ENCODE measurements around the gene TMEM238.
A peak's percentile ranks its signal among the peaks of the same experiment; 100 is the strongest.

TMEM238 gene

DNA sequence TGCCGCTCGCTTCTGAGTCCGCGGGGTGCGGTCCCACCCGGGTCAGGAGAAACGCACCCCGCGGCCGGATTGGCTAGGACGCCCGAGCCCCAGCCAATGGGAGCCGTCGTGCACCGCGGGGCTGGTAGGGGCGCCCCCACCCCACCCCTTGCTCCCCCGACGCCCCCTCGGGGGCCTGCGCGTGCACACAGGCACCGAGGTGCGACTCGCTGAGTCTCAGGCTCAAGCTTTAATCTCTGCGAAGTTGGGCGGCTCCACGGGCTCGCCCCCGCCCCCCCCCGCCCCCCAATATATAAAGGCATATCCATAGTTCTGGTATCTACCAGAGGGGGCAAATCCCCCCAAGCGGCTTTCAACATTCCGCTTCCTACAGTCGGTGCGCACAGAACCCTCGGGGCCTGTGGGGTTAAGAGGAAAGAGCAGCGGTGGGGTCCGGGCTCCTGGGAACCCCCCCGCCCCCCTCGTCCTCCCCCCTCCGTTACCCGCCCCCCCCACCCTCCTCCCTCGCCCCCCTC, 29.3 kb downstream of the TMEM238 start, which contains the start of gene COX6B2:
COX6B2 (minus strand) TSS at position 22 of the 515 bp plus-strand sequence. CDS start 198 bp downstream, outside the sequence.
- DNase-seq = no peak

DNA sequence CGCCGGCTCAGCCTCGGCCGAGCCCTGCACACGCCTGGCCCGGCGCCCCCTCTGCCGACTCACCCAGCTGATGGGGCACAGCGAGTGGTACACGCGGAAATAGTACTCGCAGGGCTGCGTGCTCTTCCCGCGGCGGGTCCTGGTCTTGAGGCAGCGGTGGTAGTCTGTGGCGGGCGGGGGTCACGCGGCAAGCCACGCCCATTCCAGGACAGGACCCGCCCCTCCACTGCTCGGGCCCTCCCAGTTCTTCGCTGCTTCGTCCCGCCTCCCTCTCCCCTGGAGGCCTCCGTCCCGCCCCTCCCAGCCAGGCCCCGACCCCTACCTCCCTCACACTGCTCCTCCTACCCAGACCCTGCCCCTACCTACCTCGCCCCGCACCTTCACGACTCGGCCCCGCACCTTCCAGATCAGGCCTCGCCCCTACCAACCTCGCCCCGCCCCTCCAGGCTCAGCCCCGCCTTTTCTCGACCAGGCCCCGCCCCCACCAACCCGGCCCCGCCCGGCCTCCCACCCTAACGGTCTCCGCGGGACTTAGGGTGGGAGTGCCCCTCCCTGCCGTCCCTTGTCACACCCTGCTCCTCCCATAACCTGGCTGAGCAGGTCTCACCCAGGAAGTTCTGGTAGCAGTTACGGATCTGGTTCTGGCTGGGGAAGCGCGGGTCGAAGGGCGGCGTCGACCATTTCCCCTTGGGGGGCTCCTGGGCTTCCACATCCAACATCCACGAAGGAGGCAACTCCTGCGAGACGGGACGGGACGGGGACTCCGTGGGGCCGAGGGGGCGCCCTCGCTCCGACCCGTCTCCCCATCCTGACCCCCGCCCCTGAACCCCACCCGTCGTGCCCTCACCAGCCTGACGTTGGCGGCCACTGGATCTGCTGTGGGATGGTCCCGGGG, 30.0 kb downstream of the TMEM238 start:
- peak; percentile 26 for DNase-seq

DNA sequence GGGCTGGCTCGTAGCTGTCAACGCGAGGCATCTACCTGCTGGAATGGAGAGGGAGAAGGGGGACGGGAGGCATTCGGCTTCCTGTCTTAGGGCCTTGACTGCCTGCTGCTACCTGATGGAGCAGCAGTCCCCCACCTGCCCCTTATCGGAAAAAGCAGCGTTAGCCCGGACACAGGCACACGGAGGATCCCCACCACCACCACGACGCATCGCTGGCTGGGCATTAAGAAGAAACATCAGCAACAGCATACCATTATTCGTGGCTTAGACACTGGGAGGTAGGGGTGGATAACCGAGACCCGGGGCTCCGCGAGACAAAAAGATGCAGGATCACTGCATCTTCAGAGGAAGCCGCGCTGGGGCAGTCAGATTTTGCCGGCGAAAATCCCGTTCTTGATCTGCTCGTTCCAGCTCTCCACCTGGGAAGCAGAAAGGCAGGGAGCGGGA, 30.7 kb downstream of the TMEM238 start:
- DNase-seq = no peak

DNA sequence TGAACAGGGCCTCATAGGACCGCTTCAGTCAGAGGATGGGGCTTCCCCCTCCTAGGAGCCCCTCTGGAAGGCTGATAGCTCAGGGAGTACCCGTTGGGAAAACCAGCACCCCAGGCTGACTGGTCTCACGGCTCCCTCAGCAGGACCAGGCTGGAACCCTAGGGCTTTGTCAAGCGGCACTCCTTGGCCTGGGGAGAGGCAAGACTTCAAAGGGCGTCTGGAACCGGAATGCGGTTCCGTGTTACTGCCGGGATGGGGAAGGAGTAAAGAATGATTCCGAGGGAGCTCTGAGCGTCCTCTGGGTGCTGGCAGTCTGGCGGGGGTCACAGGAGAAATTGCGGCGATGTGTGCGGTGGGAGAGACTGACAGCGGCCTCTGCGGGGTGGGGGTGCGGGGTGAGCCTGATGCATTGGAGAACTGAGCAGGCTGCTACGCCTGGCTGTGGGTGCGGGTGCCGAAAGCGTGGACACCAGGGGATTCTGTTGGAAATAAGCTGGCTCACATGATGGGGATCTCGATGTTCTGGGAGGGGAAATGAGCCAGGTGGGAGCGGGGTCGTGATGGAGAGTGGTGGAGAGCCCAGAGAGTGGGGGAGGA, 31.4 kb downstream of the TMEM238 start:
- no peak for DNase-seq

DNA sequence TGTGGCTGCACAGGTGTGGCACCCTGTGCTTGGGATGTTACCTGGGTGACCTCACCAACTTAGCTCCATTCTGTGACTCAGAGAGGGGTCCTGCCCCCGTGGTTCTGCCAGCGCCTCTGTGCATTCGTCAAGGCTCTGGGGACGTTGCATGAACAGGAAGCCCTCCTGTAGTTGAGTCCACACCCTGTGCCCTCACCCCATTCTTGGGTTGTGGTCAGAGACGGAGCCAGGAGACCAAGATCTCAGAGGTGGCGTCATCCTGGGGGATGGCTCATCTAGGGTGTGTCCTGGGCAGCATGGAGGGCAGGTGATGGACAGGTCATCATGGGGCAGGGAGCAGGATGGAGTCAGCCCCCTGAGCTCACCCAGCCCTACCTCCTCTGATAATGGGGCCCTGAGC, 32.1 kb downstream of the TMEM238 start:
- no peak for DNase-seq

DNA sequence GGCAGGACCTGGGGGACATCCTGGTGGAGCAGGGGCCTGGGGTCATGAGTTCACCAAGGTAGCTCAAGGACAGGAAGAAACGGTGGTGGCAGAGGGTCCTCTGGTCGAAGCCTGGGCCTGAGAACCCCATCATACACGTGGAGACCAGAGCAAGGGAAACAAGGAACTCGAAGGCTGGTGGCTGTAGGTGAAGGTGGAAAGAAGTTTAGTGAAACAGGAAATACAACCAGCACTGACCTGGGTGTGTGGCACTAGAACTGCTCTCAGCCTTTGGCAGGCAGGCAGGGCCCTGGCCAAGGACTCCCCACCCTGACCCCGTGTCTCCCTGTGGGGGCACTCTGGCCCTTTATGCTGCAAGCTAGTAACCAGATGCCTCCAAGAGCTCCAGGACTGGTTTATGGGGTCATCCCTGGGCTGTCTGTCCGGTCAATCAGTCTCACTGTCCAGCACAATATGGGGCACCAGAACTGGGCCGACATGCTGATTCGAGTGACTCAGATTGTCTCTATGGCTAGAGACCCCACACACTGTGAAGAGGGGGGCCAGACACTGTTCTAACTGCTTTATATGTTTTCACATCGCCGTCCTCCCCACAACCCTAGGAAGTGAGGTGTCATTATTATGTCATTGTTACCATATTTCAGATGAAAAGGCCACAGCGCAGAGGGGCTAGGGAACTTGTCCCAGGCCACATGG, 33.3 kb downstream of the TMEM238 start:
- no peak for DNase-seq

DNA sequence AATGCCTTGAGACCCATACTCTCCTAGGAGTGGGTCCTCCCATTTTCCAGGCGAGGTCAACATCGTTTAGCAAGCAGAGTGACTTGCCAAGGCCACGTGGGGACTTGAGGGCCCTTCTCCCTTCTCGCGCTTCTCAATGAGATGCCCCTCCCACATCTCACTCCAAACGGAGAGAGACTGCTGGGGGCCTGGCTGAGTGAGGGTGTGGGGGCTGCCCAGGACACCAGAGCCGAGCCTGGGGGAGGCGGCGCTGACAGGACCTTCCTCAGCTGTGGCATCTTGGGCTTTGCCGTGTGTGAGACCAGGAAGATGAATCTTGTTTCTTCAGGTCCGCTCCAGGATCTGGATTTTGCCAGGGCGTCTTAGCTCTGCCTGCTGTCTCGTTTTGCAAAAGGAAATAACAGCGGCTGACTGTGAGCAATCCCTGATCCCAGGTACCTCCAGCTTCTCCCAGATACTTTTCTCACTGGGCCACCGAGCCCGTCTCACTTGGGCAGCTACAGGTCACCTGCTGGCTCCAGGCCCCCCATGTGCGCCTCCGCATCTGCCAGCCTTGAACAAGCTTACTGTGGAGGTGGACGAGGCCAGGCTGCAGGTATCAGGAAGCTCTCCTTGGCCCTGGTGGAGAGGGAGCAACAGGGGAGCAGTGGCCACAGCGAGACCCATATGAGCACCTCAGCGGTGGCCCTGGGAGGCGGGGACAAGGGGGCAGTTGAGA, 35.6 kb downstream of the TMEM238 start:
- no peak for DNase-seq

DNA sequence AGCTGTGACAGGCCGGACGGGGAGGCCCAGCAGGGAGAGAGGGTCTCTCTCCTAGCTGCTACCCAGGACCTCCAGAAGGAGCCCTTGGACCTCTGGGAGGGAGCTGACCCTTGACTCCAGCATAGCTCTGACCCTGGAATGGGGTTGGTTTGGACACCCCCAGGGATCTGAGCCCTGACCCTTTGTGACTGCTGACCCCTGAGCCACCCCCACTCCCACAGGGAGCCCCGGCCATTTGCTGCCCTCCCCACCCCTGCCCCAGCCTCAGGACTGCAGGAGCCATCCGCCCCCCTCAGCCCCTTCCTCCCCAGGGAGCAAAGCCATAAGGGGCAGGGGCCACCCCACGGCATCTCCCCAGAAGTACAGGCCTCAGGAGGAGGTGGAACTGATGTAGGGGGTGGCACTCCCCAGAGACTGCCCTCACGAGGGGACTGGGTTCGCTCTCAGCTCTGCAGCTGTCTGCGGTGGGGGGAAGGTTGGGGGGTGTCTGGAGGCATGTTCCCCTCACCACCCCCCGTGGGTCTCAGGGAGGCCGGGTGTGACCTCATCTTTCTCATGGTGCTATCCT, 36.6 kb downstream of the TMEM238 start:
- DNase-seq = no peak

DNA sequence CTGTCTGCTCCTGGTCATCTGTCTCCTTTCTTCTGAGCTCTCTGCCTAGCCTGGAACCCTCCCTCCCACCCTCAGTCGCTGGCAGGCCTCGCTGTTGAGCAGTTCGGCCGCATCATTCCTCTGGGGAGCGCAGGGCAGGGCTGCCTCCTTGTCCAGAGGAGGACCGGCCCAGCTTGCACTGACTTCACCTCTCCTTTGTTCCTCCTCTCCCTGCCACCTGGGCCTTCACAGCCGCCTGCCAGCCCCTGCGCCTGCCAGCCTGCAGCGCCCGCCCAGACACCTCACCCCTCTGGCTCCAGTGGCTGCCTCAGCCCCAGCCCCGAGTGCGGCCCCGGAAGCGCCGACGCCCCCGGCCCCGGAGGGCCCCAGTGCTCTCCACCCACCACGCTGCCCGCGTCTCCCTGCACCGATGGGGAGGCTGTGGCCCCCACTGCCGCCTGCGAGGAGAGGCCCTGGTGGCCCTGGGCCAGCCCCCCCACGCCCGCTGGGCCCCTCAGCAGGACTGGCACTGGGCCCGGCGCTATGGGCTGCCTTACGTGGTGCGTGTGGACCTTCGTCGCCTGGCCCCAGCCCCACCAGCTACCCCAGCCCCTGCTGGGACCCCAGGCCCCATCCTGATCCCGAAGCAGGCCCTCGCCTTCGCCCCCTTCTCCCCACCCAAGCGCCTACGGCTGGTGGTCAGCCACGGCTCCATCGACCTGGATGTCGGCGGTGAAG, 37.2 kb downstream of the TMEM238 start:
- no peak for DNase-seq

DNA sequence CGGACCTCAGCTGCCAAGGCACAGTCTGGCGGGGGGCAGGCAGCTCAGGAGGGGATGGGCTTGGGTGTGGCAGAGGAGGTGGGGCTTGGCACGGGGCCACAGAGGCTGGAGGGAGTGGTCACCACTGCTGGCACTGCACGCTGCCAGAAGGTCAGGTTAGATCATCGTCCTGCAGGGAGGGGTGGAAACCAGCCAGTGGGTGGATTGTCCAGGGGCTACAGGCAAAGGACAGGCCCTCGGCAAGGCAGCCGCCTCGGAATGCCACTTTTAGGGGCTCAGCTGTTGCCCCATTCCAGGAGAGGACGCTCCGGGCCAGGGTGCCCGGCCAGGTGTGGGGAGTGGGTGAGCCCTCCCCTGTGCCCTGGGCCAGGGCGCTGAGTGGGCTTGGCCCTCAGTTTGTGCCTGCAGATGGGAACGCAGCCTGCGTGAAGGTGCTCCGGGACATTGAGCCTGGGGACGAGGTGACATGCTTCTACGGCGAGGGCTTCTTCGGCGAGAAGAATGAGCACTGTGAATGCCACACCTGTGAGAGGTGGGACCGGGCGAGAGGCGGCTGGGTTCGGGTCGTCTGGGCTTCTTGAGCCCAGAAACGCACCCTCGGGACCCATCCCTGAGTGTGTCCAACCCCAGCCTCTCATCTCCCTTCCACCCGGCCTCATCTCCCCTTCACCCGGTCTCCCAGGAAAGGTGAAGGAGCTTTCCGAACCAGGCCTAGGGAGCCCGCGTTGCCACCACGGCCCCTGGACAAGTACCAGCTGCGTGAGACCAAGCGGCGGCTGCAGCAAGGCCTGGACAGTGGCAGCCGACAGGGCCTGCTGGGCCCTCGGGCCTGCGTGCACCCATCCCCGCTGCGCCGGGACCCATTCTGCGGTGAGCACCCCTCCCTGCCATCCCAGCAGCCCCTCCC, 38.0 kb downstream of the TMEM238 start:
- no peak for DNase-seq

DNA sequence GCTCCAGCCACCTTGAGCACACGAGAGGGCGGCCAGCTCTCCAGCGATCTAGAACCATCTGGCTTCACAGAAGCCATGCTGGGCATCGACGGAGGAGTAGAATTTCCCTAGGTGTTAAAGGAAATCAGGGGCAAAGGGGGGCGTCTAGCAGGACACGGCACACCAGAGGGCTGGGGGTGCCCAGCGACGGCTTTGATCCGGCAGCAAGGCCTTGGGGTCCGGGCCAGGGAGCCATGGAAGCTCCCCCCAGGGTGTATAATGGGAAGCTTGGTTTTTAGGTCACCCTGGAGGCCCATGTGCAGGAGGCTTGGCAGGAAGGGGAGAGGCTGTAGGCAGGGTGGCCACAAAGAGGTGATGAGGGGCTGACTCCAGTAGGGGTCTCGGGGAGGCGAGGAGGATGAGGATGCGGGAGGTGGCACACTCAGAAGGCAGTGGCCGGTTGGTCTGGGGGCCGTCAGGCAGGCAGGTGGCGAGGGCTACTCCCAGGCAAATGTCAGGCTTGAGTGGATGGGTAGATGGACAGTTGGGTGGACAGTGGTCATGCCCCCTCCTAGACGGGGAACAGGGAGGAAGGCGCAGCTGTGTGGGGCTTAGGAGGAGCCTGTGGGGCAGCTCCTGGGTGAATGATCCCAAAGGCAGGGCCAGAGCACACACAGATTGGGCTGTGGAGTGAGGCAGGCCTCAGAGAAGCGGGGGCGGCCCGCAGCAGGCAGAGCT, 38.8 kb downstream of the TMEM238 start:
- no peak for DNase-seq

DNA sequence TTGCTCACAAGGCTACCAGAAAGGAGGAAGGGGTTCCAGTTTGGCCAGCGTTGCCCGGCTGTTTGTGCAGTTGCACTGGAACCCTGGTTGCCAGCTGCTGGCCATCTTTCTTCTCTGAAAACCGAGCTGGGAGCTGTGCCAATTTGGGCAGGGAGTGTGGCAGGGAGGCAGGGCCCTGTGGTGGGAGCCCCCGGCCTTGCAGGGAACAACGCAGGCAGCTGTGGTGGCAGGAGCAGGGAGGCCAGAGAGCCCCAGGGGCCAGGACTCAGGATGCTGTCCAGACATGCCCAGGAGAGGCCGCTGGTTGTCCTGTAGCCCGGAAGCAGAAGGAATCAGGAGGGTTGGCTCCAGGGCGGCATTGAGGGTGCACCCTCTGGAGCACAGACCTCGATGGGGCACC, 39.6 kb downstream of the TMEM238 start:
- peak; percentile 37 for DNase-seq

DNA sequence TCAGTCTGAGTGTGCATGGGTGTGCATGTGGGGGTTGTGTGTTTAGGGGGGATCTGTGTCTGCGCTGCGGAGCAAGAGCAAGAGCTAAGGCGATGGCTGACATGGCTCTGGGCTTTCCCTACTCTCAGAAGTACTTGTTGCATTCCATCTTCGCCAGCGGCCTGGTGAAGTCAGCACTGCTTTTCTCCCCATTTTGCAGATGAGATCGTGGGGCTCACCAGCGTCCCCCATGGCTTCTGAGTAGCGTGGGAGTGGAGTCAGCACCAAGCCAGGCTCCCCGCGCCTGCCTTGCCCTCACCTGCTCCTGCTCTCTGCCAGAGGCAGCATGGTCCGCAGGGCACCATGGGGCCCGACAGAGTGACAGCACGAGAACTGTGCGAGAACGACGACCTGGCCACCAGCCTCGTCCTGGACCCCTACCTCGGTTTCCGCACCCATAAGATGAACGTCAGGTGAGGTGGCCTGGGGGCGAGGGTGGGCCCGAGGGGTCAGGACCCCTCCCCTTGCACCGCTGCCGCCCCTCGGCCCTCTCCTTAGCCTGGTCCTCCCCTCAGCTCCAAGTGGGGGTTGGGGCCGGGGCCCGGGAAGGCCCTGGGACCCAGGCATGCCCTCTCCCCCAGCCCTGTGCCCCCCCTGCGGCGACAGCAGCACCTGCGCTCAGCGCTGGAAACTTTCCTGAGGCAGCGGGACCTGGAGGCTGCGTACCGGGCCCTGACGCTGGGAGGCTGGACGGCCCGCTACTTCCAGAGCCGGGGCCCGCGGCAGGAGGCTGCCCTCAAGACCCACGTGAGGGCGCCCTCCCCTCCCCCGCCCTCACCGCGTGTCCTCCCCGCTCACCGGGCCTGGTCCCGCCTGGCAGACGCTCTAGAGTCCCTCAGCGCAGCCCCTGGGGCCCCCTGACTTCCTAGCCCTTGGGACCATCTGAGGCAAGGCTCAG, 42.2 kb downstream of the TMEM238 start:
- no peak for DNase-seq

DNA sequence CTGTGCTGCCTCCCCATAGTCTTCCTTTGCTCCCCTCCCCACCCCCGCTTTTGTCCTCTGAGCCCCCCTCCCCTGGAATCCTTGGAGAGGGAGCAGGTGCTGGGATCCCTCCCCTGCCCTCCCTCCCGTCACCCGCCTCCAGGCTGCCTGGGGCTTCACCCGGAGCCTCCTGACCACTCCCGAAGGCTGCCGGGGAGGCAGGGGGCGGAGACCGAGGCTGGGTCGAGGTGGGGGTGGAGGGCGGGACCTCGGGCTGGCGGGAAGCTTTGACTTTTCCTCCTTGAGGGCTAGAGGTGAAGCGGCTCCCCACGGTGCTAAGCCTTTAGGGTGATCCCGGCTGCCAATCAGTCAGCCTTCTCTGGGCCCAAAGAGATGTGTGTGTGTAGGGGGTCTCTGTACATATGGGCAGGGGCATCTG, 42.9 kb downstream of the TMEM238 start:
- peak; percentile 29 for DNase-seq

DNA sequence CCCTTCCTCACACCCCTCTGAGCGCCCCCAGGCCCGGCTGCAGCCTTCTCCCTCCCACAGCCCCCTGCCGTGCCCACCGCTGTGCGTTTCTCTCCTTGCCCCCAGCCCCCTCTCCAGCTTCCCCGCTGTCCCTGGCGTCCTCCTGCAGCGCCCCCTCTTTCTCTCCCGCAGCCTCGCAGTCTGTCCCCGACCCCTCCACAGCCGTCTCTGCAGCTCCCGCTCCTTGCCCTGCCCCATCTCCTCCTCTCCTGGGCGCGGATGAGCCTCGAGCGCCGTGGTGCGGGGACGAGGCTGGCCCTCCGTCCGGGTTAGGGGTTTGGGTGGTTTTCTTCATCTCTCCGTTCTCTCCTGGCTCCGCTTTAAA, 43.3 kb downstream of the TMEM238 start:
- no peak for DNase-seq

DNA sequence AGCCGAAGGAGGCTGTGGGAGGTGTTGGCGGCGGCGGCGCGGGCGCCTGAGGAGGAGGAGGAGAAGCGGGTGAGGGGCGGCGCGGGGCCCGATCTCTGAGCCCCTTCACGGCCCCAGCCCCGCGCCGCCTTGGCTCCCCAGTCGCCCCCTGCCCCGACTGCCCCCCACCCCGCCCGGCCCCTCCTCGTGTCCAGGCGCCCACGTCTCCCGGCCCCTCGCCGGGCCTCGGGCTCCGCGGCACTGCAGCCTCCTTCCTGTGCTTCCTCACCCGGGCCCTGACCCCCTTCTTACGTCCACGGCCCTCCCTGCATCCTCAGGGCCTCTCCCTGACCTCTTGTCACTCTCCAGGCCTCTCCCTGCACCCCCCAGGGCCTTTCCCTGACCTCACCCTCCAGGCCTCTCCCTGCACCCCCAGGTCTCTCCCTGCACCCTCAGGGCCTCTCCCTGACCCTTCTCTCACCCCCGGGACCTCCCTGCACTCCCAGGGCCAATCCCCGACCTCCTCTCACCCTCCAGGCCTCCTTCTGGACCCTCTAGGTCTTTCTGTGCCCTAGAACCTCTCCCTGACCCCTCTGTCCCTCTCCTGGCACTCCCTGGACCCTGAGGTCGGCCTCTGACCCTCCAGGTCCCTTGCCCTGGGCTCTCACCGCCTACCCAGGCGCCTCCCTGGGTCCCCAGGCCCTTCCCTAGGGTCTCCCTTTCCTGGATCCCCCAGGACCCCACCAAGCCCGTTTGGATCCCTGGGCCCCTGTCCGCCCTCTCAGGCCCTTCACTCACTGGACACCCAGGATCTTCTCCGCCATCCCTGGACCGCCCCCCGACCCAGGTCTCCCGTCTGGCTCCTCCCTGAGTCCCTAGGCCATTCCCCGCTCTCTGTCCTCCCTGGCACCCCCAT, 44.0 kb downstream of the TMEM238 start:
- no peak for DNase-seq

DNA sequence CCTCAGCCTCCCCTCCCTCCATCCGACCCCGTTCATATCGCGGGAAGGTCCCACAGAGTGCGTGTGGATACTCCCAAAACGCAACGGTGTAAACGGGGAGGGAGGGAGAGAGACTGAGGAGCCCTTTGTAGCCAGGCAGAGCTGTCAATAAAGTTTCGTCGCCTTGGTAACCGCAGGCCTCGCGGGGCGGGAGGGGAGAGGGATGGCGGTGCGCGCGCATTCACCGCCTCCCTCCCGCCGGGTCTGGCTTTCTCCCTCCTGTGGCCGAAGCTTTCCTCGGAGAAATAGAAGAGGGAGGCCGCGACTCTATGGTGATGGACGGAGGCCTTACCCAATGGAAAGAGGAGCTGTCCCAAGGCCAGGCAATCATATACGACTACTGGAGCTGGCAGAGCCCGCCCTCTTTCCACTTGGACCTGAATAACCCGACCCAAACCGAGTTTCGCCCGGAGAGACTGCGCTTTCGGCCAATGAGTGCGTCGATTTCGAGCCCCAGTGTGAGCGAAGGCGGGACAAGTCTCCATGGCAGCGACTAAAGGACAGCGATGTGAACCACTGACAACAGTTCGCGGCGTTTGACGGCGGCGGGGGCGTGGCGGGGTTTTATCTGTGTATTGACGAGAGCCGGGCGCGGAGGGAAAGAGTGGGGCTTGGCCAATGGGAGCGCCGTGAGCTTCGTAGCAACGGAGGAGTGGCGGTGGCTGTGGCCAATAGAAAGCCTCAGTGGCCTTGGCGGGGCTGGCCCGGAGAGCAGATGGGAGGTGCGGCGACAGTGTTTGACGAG, 44.8 kb downstream of the TMEM238 start, which contains the start of gene KMT5C:
KMT5C (plus strand) TSS at position 772 of the 784 bp plus-strand sequence. CDS start 2,061 bp downstream, outside the sequence.
- peak; percentile 100 for DNase-seq
